RWPE2 (cell line): ENCODE measurements around the gene BRAF.

Experiments used
- ATAC-seq: fragments of 200-7000 bp; cut with Tn5 transposase; 3 replicates; pipeline ENCODE4 v1.9.1; 2021; ENCODE audit warnings: low read depth
- DNase-seq: peaks from one replicate; pipeline ENCODE4 v3.0.0-alpha.2; 2020; ENCODE audit warnings: low spot score
- H3K27ac ChIP-seq: fragments of 450-650 bp; 2 replicates; pipeline ENCODE4 v1.5.1; 2017; ENCODE audit warnings: mild to moderate bottlenecking; ENCODE audit not compliant: poor library complexity, severe bottlenecking
- H3K27me3 ChIP-seq: fragments of 250-450 bp; sonication (Bioruptor Pico); 2 replicates; pipeline ENCODE4 v1.5.1; 2021; ENCODE audit warnings: mild to moderate bottlenecking, moderate library complexity; ENCODE audit not compliant: insufficient read depth, poor library complexity, severe bottlenecking
- H3K36me3 ChIP-seq: fragments of 250-450 bp; sonication (Bioruptor Pico); 2 replicates; pipeline ENCODE4 v1.5.1; 2020; ENCODE audit warnings: low read depth, mild to moderate bottlenecking, moderate library complexity
- H3K4me1 ChIP-seq: fragments of 250-450 bp; sonication (Bioruptor Pico); 2 replicates; pipeline ENCODE4 v1.5.1; 2021; ENCODE audit warnings: mild to moderate bottlenecking, moderate library complexity; ENCODE audit not compliant: insufficient read depth, poor library complexity, severe bottlenecking
- H3K4me3 ChIP-seq: fragments of 250-450 bp; sonication (Bioruptor Pico); 2 replicates; pipeline ENCODE4 v1.5.1; 2021; ENCODE audit warnings: mild to moderate bottlenecking, moderate library complexity; ENCODE audit not compliant: severe bottlenecking
- H3K9me3 ChIP-seq: fragments of 250-450 bp; sonication (Bioruptor Pico); 2 replicates; pipeline ENCODE4 v1.5.1; 2021; ENCODE audit warnings: mild to moderate bottlenecking, moderate library complexity; ENCODE audit not compliant: severe bottlenecking
- CTCF ChIP-seq: fragments of 450-650 bp; IDR thresholded peaks from one replicate; pipeline ENCODE4 v1.5.1; 2017; ENCODE audit warnings: mild to moderate bottlenecking, moderate library complexity; ENCODE audit not compliant: poor library complexity, severe bottlenecking

The BRAF gene

GRCh38 chr7:140697447-140698143 lies 227.1 kb downstream of the BRAF start:
- peaks cover 8% of the 10 kb centered on the region for H3K4me1 ChIP-seq
- ATAC-seq (no peak; the same call in 2 of the 3 replicates), DNase-seq (no peak)
- peaks cover 27% of the 10 kb centered on the region for H3K36me3 ChIP-seq
- H3K9me3 ChIP-seq = no peaks in the 10 kb centered on the region
- peak overlapping the region; percentile 64 for H3K4me3 ChIP-seq
- H3K27ac ChIP-seq = peak overlapping the region; percentile 62
- H3K27me3 ChIP-seq = no peaks in the 10 kb centered on the region
- no peak for TF ChIP-seq CTCF

DNA sequence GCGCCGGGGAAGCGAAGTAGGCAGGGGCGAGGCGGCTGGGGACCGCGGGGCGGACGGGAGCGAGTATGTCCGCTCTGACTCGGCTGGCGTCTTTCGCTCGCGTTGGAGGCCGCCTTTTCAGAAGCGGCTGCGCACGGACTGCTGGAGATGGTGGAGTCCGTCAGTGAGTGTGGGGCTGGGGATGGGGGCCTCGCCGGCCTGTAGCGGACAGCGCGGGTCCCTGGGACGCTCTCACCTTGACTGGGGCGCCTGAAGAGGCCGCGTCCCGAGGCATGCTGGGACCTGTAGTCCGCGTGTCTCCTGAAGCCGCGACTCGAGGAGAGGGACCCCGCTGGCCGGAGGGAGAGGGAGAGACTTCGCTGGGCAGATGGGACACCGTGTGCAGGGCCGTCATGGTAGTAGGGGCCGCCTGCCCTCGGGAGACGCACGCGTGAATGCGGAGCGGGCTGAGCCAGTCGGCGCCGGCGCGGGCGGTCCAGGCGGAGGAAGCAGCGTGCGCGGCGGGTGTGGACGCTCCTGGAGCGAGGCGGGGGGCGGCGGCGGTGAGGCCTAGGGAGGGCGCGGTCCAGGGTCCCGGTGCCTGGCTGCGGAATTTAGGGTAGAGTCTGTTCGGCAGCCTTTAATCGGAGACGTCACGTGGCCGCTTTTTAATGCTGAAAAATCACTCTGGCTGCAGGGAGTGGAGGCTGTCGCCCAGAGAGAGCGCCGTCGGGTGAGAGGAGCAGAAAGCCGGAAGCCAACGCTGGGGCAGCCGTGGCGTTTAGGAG lies 227.9 kb downstream of the BRAF start, which contains the start of gene NDUFB2:
TSS of gene NDUFB2 (plus strand) at position 29 of the 767 bp plus-strand sequence. CDS start at position 66, 37 bp downstream.
- Histone ChIP-seq H3K27me3 (no peaks in the 10 kb centered on the region), H3K4me3 (peak within 1 kb of the TSS; percentile 64), H3K4me1 (peaks cover 8% of the 10 kb centered on the region), H3K9me3 (no peaks in the 10 kb centered on the region), H3K27ac (peak within 1 kb of the TSS; percentile 62), H3K36me3 (peaks cover 20% of the 10 kb centered on the region)
- ATAC-seq (peak; percentile 91), DNase-seq (peak; percentile 80)
- no peak for TF ChIP-seq CTCF

DNA sequence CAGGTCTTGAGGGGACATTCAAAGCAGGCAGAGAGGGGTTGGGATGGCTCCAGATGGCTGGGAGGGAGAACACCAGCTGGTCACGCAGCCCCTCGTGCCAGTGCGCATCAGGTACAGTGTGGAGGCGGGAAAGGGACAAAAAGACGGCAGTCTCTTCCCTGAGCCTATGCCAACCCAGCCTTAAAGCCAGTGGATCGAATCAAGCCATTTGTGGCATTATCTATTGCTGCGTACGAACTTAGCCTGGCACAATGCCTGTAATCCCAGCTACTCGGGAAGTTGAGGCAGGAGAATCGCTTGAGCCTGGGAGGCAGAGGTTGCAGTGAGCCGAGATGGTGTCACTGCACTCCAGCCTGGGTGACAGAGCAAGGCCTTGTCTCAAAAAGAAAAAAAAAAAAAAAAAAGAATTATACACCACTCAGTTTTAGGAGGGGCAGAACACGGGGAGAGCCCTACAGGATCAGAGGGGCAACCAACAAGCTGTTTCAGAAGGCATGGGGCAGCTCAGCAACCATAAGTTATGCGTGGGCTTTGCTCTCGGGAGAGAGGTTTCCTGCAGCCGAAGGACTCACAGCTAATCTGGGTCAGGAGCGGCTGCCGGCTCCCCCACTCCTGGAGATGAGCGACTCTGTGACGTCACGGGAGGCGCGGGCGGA lies 228.6 kb downstream of the BRAF start:
- peak overlapping the region; percentile 64 for H3K4me3 ChIP-seq
- peaks cover 8% of the 10 kb centered on the region for H3K4me1 ChIP-seq
- peak overlapping the region; percentile 62 for H3K27ac ChIP-seq
- peaks cover 20% of the 10 kb centered on the region for H3K36me3 ChIP-seq
- no peaks in the 10 kb centered on the region for H3K27me3 ChIP-seq
- ATAC-seq (no peak; the same call in 2 of the 3 replicates), DNase-seq (peak; percentile 89)
- no peak for TF ChIP-seq CTCF
- H3K9me3 ChIP-seq = no peaks in the 10 kb centered on the region

DNA sequence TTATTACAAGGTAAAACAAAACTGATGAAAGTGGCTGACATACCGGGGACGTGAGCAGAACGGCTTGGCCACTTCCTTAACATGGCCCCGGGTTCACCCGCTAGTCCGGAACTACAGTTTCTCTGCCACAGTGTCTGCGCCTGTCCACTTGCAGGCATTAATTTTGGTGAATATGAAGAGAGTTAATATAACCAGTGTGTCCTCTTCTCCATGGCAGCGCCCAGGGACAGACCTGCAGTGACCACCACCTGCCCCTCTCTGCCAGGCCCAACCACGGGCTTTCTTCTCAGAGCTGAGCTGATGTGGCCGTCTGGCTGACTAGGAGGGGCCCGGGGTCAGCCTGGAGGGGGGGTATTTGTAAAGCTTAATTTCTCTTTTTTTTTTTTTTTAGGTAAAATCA lies 229.3 kb downstream of the BRAF start:
- Histone ChIP-seq H3K36me3 (peaks cover 18% of the 10 kb centered on the region), H3K4me3 (no peak overlapping the region), H3K27ac (no peak overlapping the region), H3K4me1 (peaks cover 8% of the 10 kb centered on the region), H3K9me3 (no peaks in the 10 kb centered on the region), H3K27me3 (no peaks in the 10 kb centered on the region)
- no peak for TF ChIP-seq CTCF
- ATAC-seq = no peak
- DNase-seq = no peak
